MCF 10A (cell line): ENCODE data around the gene A1BG. TPM values are rescaled to one million over a fixed set of nuclear protein-coding genes. Genes with fewer than 3 reads are reported as not detected.

Source experiments
- BruUV-seq: library from RNA; stranded (reverse); fragments of 400-500 nt; replicated peaks from 2 replicates; lab custom pipeline; 2021; lab: Mats Ljungman, UMichigan
- CTCF ChIA-PET: fragments of 300-600 bp; sonication (Branson Sonifier 250); formaldehyde crosslinking; extraction: SDS; loops from one replicate; lab custom pipeline; 2021; ENCODE audit warnings: antibody characterized with exemption, inconsistent platforms; lab: Yijun Ruan, JAX
- POLR2A ChIA-PET: fragments of 300-600, 350-650 bp; sonication (Branson Sonifier 250); formaldehyde crosslinking; extraction: SDS; loops from one replicate; lab custom pipeline; 2020; ENCODE audit warnings: antibody characterized with exemption, inconsistent platforms; lab: Yijun Ruan, JAX
- DNase-seq: peaks from one replicate; pipeline ENCODE4 v3.0.0-alpha.2; 2018; ENCODE audit not compliant: unreplicated experiment
- H3K27ac Mint-ChIP-seq: one replicate; pipeline ENCODE4 v1.8.0; 2022; ENCODE audit warnings: mild to moderate bottlenecking, low read depth, mixed read lengths; ENCODE audit not compliant: unreplicated experiment
- H3K27me3 Mint-ChIP-seq: one replicate; pipeline ENCODE4 v1.8.0; 2022; ENCODE audit warnings: mixed read lengths; ENCODE audit not compliant: insufficient read depth, unreplicated experiment
- H3K36me3 Mint-ChIP-seq: one replicate; pipeline ENCODE4 v1.8.0; 2022; ENCODE audit warnings: mild to moderate bottlenecking, moderate library complexity, mixed read lengths; ENCODE audit not compliant: insufficient read depth, unreplicated experiment
- H3K4me1 Mint-ChIP-seq: one replicate; pipeline ENCODE4 v1.8.0; 2022; ENCODE audit warnings: mixed read lengths; ENCODE audit not compliant: insufficient read depth, unreplicated experiment
- H3K4me3 Mint-ChIP-seq: one replicate; pipeline ENCODE4 v1.8.0; 2022; ENCODE audit warnings: mild to moderate bottlenecking, moderate library complexity, mixed read lengths; ENCODE audit not compliant: unreplicated experiment
- H3K9me3 Mint-ChIP-seq: one replicate; pipeline ENCODE4 v1.8.0; 2022; ENCODE audit warnings: mixed read lengths; ENCODE audit not compliant: unreplicated experiment
- intact Hi-C: fragments of 100-400 bp; cut with micrococcal nuclease; formaldehyde crosslinking; loops from 2 replicates; pipeline ENCODE4 v1.14.1; 2022
- total RNA-seq: library from RNA; stranded (reverse); gene quantifications from 2 replicates; pipeline ENCODE4 v1.2.3, GENCODE V29; 2022
- TF ChIP-seq, protein P1 (sequence below): fragments of 200-600 bp; IDR thresholded peaks from one replicate; pipeline ENCODE4 v1.8.0; 2022; ENCODE audit warnings: antibody characterized with exemption, mild to moderate bottlenecking; ENCODE audit not compliant: unreplicated experiment

Gene A1BG
- total RNA-seq, 1 experiment from 2014 or later, result 6.4 TPM

DNA sequence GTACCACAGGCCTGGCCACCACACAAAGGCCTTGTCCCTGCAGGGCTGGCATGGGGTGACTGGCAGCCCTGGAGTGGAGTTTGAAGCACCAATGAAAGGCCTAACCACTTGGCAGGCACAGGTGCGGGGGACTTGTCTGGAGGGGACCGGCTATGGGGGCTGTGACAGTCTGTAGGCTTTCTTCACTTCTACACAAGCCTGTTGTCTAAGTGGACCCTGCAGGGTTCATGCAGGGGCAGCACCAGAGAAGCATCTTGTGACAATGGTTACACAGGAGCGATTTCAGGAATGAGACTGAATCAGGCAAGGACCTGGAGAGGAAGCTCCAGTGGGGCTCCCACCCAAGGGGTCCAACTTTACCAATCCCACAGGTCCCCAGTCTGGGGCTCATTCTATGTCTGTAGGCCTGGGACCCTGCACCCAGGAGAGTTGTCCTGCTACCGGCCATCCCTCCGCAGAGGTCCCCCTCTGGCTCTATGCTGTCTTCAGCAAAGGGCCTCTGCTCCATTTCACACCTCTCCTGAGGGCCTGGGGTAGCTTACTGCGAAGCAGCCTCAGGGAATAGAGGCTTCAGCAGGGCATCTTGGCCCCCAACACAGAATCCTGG lies 29.8 kb upstream of the A1BG start:
- no TSS peak for BruUV-seq

DNA sequence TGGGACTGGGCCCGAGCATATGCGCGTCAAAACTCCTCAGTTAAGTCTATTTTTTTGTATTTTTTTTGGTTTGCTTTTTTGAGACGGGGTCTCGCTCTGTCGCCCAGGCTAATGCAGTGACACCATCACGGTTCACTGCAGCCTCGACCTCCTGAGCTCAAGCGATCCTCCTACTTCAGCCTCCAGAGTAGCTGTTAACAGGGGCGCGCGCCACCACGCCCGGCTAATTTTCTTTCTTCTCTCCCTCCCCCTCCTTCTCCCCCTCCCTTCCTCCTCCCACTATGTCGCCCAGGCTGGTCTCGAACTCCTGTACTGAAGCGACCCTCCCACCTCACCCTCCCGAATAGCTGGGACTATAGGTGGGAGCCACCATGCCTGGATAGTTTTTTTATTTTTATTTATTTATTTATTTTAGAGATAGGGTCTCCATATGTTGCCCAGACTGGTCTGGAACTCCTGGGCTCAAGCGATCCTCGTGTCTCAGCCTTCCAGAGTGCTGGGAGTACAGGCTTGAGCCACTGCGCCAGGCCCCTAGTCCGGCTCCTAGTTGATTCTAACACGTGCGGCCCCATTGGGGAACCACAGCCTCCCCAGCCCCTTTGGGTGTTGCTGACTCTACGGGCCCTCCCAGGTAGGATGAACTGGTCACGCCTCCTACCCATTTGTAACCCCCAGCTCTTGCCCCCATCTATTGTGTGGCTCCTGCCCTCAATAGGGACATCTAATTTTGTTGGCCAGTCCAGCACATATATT lies 28.3 kb upstream of the A1BG start:
- POLR2A ChIA-PET, result interaction anchor here (0.6 to 2.3 kb wide), 13 partner anchors 13 to 194 kb away, joined by 3 to 27 read pairs (median 5); partner anchors contain the start of genes ZBTB45, ZNF324B, ZNF497 and ZNF584
- peaks cover 21% of the 10 kb centered on the region for H3K36me3 Mint-ChIP-seq
- CTCF ChIA-PET, result interaction anchor here (0.5 to 1.1 kb wide), 4 partner anchors 9 to 137 kb away, joined by 3 to 5 read pairs (median 4); no protein-coding TSS in a partner anchor
- TSS peak; percentile 53 for BruUV-seq
- H3K4me1 Mint-ChIP-seq, result peaks cover 17% of the 10 kb centered on the region
- peak overlapping the region; percentile 94 for H3K4me3 Mint-ChIP-seq
- no peak for DNase-seq
- no peaks in the 10 kb centered on the region for H3K27me3 Mint-ChIP-seq
- TF ChIP-seq, protein P1, sequence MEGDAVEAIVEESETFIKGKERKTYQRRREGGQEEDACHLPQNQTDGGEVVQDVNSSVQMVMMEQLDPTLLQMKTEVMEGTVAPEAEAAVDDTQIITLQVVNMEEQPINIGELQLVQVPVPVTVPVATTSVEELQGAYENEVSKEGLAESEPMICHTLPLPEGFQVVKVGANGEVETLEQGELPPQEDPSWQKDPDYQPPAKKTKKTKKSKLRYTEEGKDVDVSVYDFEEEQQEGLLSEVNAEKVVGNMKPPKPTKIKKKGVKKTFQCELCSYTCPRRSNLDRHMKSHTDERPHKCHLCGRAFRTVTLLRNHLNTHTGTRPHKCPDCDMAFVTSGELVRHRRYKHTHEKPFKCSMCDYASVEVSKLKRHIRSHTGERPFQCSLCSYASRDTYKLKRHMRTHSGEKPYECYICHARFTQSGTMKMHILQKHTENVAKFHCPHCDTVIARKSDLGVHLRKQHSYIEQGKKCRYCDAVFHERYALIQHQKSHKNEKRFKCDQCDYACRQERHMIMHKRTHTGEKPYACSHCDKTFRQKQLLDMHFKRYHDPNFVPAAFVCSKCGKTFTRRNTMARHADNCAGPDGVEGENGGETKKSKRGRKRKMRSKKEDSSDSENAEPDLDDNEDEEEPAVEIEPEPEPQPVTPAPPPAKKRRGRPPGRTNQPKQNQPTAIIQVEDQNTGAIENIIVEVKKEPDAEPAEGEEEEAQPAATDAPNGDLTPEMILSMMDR, result no peak
- no peaks in the 10 kb centered on the region for H3K9me3 Mint-ChIP-seq
- peak overlapping the region; percentile 97 for H3K27ac Mint-ChIP-seq
- intact Hi-C loops, result loop anchor here (1.0 kb wide), 3 partner anchors 19 to 55 kb away; partner anchors contain the start of genes ZNF497 and ZSCAN22

More for the DNA sequence above, 29.8 kb upstream of the A1BG start:
- Mint-ChIP-seq H3K4me1 (peaks cover 21% of the 10 kb centered on the region), H3K36me3 (peaks cover 36% of the 10 kb centered on the region), H3K4me3 (peak overlapping the region; percentile 94), H3K27me3 (no peaks in the 10 kb centered on the region), H3K27ac (no peak overlapping the region), H3K9me3 (no peaks in the 10 kb centered on the region)
- intact Hi-C loops, result no loop called here
- ChIA-PET POLR2A (interaction anchor here (2.3 kb wide), 1 partner anchor 21 kb away, joined by 27 read pairs; the partner anchor contains the start of gene ZNF497), CTCF (interaction anchor here (0.6 kb wide), 1 partner anchor 12 kb away, joined by 4 read pairs; no protein-coding TSS in a partner anchor)
- no peak for DNase-seq
- TF ChIP-seq, protein P1, result no peak

DNA sequence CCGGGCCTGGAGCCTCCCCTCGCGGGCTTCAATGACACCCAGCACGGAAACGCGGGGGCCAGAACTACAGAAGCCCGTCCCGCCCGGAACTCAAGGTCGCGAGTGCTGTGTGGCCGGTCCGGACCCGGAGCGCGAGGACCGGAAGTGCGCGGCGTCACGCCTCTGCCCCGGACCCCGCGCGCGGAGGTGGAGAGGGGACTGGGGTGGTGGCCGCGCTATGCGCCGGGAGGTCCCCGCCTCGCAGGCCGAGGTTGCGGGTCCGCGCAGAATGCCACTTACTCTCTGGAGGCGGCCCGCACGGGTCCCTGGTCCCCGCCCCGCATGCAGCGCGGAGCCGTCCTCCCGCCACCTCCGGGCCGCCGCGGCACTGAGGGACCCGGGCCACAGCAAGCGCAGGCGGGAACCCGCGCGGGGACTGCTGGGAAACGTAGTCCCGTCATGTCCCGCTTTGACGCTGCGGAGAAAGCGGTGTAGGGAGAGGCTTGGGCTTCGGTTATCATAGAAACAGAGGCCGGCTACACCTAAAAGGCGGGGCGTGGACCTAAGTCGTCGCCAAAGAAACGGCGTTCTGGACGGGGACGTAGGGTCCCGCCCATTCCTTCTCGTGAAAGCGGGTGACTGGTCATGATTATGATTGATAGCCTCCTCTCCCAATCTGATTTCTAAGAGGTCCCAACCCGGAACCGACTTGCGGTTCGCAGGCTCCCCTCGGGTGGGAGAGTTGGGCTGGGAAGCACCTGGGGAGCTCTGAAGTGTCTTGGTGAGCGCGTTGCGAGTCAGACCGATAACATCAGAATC lies 27.6 kb upstream of the A1BG start, which contains the start of gene ZNF837:
Gene ZNF837 (minus strand): TSS at position 369 of the 798 bp plus-strand sequence. CDS start 11,698 bp downstream, outside the sequence.
- CTCF ChIA-PET, result interaction anchor here (0.5 to 1.1 kb wide), 3 partner anchors 17 to 138 kb away, joined by 3 to 5 read pairs (median 4); no protein-coding TSS in a partner anchor
- Mint-ChIP-seq H3K36me3 (peaks cover 20% of the 10 kb centered on the region), H3K9me3 (no peaks in the 10 kb centered on the region), H3K4me3 (peak within 1 kb of the TSS; percentile 94), H3K27ac (peak within 1 kb of the TSS; percentile 97), H3K4me1 (peaks cover 17% of the 10 kb centered on the region), H3K27me3 (no peaks in the 10 kb centered on the region)
- peak; percentile 100 for DNase-seq
- TF ChIP-seq, protein P1, result no peak
- POLR2A ChIA-PET, result interaction anchor here (0.7 to 2.3 kb wide), 14 partner anchors 14 to 194 kb away, joined by 3 to 27 read pairs (median 6); partner anchors contain the start of genes ZBTB45, ZNF324B, ZNF497 and ZNF584
- intact Hi-C loops, result loop anchor here (1.0 kb wide), 3 partner anchors 19 to 55 kb away; partner anchors contain the start of genes ZNF497 and ZSCAN22
- no TSS peak for BruUV-seq
